ES-I3 (cell line): ENCODE data around the gene FAM43B.

Experiments used
- H3K36me3 ChIP-seq: 2 replicates; pipeline ENCODE4 v1.6.1; 2013; ENCODE audit warnings: mild to moderate bottlenecking, low read length, control low read depth, moderate library complexity; ENCODE audit not compliant: insufficient read depth
- H3K4me1 ChIP-seq: 2 replicates; pipeline ENCODE4 v1.6.1; 2013; ENCODE audit warnings: mild to moderate bottlenecking, control low read depth, low read length; ENCODE audit not compliant: insufficient read depth
- H3K9ac ChIP-seq: 2 replicates; pipeline ENCODE4 v1.6.1; 2013; ENCODE audit warnings: low read depth, mild to moderate bottlenecking, low read length, moderate library complexity
- H3K9me3 ChIP-seq: 2 replicates; pipeline ENCODE4 v1.6.1; 2013; ENCODE audit warnings: mild to moderate bottlenecking, low read length, moderate library complexity; ENCODE audit not compliant: control insufficient read depth, insufficient read depth

Gene FAM43B

DNA sequence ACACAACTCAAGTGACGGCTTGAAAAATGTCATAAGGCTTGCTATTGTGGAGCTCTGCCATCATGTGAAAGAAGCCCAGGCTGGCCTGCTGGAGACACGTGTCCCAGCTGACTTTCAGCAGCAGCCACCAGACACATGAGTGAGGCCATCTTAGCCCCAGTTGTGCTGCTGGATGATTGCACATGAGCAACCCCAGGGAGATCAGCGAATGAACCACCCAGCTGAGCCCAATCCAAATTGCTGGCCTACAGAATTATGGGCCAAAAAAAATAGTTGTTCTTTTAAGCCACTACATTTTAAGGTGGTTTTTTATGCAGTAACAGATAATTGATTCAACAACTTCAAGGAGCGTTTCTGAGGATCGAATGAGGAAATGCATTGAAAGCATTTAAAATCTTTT, 19.1 kb downstream of the FAM43B start:
- no peaks in the 10 kb centered on the region for H3K9me3 ChIP-seq
- peaks cover 6% of the 10 kb centered on the region for H3K4me1 ChIP-seq

GRCh38 chr1:20573987-20574386, 21.6 kb downstream of the FAM43B start:
- H3K9me3 ChIP-seq, result no peaks in the 10 kb centered on the region
- peaks cover 6% of the 10 kb centered on the region for H3K4me1 ChIP-seq
- H3K36me3 ChIP-seq, result no peaks in the 10 kb centered on the region
- no peak overlapping the region for H3K9ac ChIP-seq

More for the DNA sequence above, 19.1 kb downstream of the FAM43B start:
- Histone ChIP-seq H3K36me3 (no peaks in the 10 kb centered on the region), H3K9ac (no peak overlapping the region)

GRCh38 chr1:20574686-20575540, 22.5 kb downstream of the FAM43B start:
- Histone ChIP-seq H3K9me3 (no peaks in the 10 kb centered on the region), H3K4me1 (peaks cover 6% of the 10 kb centered on the region), H3K9ac (no peak overlapping the region), H3K36me3 (no peaks in the 10 kb centered on the region)

GRCh38 chr1:20575541-20576336, 23.4 kb downstream of the FAM43B start:
- Histone ChIP-seq H3K9ac (no peak overlapping the region; the same call in 1 of the 2 replicates), H3K9me3 (no peaks in the 10 kb centered on the region), H3K36me3 (no peaks in the 10 kb centered on the region), H3K4me1 (peaks cover 6% of the 10 kb centered on the region)

DNA sequence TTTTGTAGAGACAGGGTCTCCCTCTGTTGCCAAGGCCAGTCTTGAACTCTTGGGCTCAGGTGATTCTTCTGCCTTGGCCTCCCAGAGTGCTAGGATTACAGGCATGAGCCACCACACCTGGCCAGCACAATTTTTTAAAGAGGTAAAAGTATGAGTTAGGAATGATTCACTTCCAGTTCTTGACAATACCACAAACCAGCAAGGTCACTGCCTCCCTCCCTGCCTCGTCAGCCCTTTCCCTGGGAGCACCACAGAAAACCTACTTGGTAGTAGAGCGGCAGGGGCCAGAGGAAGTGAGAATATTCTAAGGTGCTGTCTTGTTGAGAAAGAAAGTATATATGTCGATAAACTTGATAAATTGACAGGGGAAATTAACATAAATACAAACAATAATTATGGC, 25.7 kb downstream of the FAM43B start:
- no peaks in the 10 kb centered on the region for H3K9me3 ChIP-seq
- no peaks in the 10 kb centered on the region for H3K36me3 ChIP-seq
- H3K9ac ChIP-seq, result no peak overlapping the region
- peaks cover 6% of the 10 kb centered on the region for H3K4me1 ChIP-seq

GRCh38 chr1:20578721-20579395, 26.5 kb downstream of the FAM43B start:
- Histone ChIP-seq H3K36me3 (no peaks in the 10 kb centered on the region), H3K9me3 (no peaks in the 10 kb centered on the region), H3K9ac (no peak overlapping the region), H3K4me1 (peaks cover 6% of the 10 kb centered on the region)

- Histone ChIP-seq H3K4me1 (no peaks in the 10 kb centered on the region), H3K36me3 (no peaks in the 10 kb centered on the region), H3K9me3 (no peaks in the 10 kb centered on the region), H3K9ac (no peak overlapping the region)
Measured at GRCh38 chr1:20584890-20585289, 32.5 kb downstream of the FAM43B start.

- Histone ChIP-seq H3K9me3 (no peaks in the 10 kb centered on the region), H3K36me3 (no peaks in the 10 kb centered on the region), H3K9ac (no peak overlapping the region), H3K4me1 (no peaks in the 10 kb centered on the region)
Measured at GRCh38 chr1:20586953-20587660, 34.7 kb downstream of the FAM43B start.

- Histone ChIP-seq H3K36me3 (no peaks in the 10 kb centered on the region), H3K4me1 (no peaks in the 10 kb centered on the region), H3K9ac (no peak overlapping the region), H3K9me3 (no peaks in the 10 kb centered on the region)
Measured at GRCh38 chr1:20587661-20588053, 35.3 kb downstream of the FAM43B start.

GRCh38 chr1:20588634-20589225, 36.4 kb downstream of the FAM43B start, which contains the start of gene CDA:
Gene CDA, plus strand, starts transcription at chr1:20589097. Its CDS starts 33 bp downstream, at chr1:20589130.
- Histone ChIP-seq H3K9ac (peak within 1 kb of the TSS; percentile 44; the same call in 1 of the 2 replicates), H3K9me3 (no peaks in the 10 kb centered on the region), H3K4me1 (no peaks in the 10 kb centered on the region), H3K36me3 (no peaks in the 10 kb centered on the region)

DNA sequence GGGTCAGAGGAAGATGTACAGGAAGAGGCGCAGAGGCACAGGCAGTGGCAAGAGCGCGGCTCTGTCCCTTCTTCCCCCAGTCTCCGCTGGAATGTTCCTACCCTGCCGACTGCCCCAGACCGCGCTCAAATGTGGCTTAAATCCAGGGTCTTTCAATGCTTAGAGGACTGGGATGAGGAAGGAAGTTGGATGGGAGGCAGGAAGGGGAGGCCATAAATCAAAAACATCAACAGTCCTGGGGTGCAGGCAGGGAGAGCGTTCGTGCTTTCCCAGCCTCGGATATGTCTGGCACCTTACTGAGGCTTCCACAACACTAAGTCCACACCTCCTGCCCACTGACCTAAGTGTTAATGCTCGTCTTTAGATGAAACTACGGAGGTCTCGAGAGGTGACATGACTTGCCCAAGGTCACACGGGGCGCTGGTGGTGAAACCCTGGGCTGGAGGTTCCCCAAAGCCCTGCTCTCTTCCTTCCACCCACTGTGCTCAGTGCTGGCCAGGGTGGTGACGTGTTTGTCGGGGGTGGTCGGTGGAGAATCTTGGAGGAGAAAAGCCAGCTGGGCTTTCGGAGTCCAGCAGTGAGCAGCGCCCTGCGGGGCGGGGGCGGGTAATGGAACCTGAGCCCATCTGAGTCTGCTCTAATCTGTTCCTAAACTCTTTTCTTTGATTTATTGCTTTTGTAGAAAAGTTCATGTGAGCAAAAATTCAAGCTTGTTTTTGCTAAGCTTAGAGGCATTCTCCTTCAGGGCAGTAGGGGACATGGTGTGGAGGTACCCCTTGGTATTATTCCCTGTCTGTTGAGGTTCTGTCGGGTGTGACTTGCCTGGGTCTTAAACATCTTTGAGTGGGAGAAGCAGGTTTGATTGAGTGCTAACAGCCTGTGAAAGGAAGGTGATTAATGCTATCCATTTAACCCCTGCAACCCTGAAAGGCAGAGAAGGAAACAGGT, 37.2 kb downstream of the FAM43B start:
- H3K9ac ChIP-seq, result peak overlapping the region; percentile 44; the same call in 1 of the 2 replicates
- no peaks in the 10 kb centered on the region for H3K4me1 ChIP-seq
- no peaks in the 10 kb centered on the region; the same call in 1 of the 2 replicates for H3K36me3 ChIP-seq
- H3K9me3 ChIP-seq, result no peaks in the 10 kb centered on the region

- H3K36me3 ChIP-seq, result no peaks in the 10 kb centered on the region; the same call in 1 of the 2 replicates
- no peaks in the 10 kb centered on the region for H3K9me3 ChIP-seq
- H3K9ac ChIP-seq, result no peak overlapping the region
- no peaks in the 10 kb centered on the region for H3K4me1 ChIP-seq
Measured at GRCh38 chr1:20590306-20590777, 38.0 kb downstream of the FAM43B start.
